ENCODE results near the gene ANKRD34A.

GRCh38 chr1:145991735-145992412, 27.5 kb upstream of the ANKRD34A start:
- TF ChIP-seq CTCF (IDR thresholded peaks at IDR 0.05) (no peak), POLR2A (IDR thresholded peaks at IDR 0.05) (no peak), POLR2AphosphoS5 (IDR thresholded peaks at IDR 0.05) (peak; percentile 13)
